ENCODE results near the gene GALNT6.

- no peak for TF ChIP-seq EZH2 (IDR thresholded peaks at IDR 0.05; ENCODE audit: borderline replicate concordance, low read length)
- TF ChIP-seq, protein P1, sequence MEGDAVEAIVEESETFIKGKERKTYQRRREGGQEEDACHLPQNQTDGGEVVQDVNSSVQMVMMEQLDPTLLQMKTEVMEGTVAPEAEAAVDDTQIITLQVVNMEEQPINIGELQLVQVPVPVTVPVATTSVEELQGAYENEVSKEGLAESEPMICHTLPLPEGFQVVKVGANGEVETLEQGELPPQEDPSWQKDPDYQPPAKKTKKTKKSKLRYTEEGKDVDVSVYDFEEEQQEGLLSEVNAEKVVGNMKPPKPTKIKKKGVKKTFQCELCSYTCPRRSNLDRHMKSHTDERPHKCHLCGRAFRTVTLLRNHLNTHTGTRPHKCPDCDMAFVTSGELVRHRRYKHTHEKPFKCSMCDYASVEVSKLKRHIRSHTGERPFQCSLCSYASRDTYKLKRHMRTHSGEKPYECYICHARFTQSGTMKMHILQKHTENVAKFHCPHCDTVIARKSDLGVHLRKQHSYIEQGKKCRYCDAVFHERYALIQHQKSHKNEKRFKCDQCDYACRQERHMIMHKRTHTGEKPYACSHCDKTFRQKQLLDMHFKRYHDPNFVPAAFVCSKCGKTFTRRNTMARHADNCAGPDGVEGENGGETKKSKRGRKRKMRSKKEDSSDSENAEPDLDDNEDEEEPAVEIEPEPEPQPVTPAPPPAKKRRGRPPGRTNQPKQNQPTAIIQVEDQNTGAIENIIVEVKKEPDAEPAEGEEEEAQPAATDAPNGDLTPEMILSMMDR (IDR thresholded peaks at IDR 0.05; ENCODE audit: low read length): peak; percentile 74
Measured at GRCh38 chr12:51351913-51352532, 39.2 kb downstream of the GALNT6 start.

Data from OCI-LY1 (cell line).